Measurements from ENCODE around the gene ATRIP. TPM values are rescaled to one million over a fixed set of nuclear protein-coding genes. Genes with fewer than 3 reads are reported as not detected.
A peak's percentile ranks its signal among the peaks of the same experiment; 100 is the strongest.

ATRIP gene
- total RNA-seq, 1 donor from 2014 or later: 8.3 TPM

- Mint-ChIP-seq H3K36me3 (peaks cover 6% of the 10 kb centered on the region), H3K4me3 (peak overlapping the region; percentile 91)
- H3K4me1 ChIP-seq: peaks cover 36% of the 10 kb centered on the region
These were observed 17.8 kb upstream of the ATRIP start for GRCh38 chr3:48428572-48429316.

GRCh38 chr3:48429317-48429959, 17.1 kb upstream of the ATRIP start:
- Histone ChIP-seq H3K36me3 (no peaks in the 10 kb centered on the region), H3K27ac (peak overlapping the region; percentile 93), H3K9me3 (ENCODE audit: low read depth) (no peaks in the 10 kb centered on the region), H3K9ac (peak overlapping the region; percentile 91), H2AFZ (replicated peaks) (peak overlapping the region; percentile 76), H3F3A (ENCODE audit: low read depth) (peaks cover 45% of the 10 kb centered on the region), H3K4me1 (peaks cover 36% of the 10 kb centered on the region), H4K20me1 (ENCODE audit: low read depth) (peaks cover 42% of the 10 kb centered on the region), H3K4me3 (peak overlapping the region; percentile 97), H3K4me2 (peak overlapping the region; percentile 97), H3K79me2 (ENCODE audit: low read depth) (peaks cover 62% of the 10 kb centered on the region), H3K27me3 (no peaks in the 10 kb centered on the region)
- H3K4me1 Mint-ChIP-seq: peaks cover 53% of the 10 kb centered on the region
- H3K9me3 Mint-ChIP-seq: no peaks in the 10 kb centered on the region
- H3K27ac Mint-ChIP-seq: peak overlapping the region; percentile 87
- H3K27me3 Mint-ChIP-seq (ENCODE audit: insufficient read depth, low read depth): no peaks in the 10 kb centered on the region
- H3K4me3 Mint-ChIP-seq: peak overlapping the region; percentile 91
- TF ChIP-seq EZH2phosphoT487 (IDR thresholded peaks at IDR 0.05) (no peak), CTCF (IDR thresholded peaks at IDR 0.05) (no peak), EZH2 (IDR thresholded peaks at IDR 0.05) (no peak)
- H3K36me3 Mint-ChIP-seq: peaks cover 6% of the 10 kb centered on the region
- DNase-seq (ENCODE audit: low spot score): peak; percentile 92

More at GRCh38 chr3:48428572-48429316, 17.8 kb upstream of the ATRIP start:
- peak overlapping the region; percentile 76 for H2AFZ ChIP-seq (replicated peaks)
- peaks cover 38% of the 10 kb centered on the region for H3F3A ChIP-seq (ENCODE audit: low read depth)
- no peak for TF ChIP-seq CTCF (IDR thresholded peaks at IDR 0.05)
- no peak for TF ChIP-seq EZH2 (IDR thresholded peaks at IDR 0.05)
- TF ChIP-seq EZH2phosphoT487 (IDR thresholded peaks at IDR 0.05): no peak
- H4K20me1 ChIP-seq (ENCODE audit: low read depth): peaks cover 48% of the 10 kb centered on the region
- H3K27ac ChIP-seq: peak overlapping the region; percentile 93
- H3K27ac Mint-ChIP-seq: peak overlapping the region; percentile 74
- H3K79me2 ChIP-seq (ENCODE audit: low read depth): peaks cover 69% of the 10 kb centered on the region
- H3K9me3 Mint-ChIP-seq: no peaks in the 10 kb centered on the region
- no peaks in the 10 kb centered on the region for H3K27me3 Mint-ChIP-seq (ENCODE audit: insufficient read depth, low read depth)
- no peaks in the 10 kb centered on the region for H3K27me3 ChIP-seq
- H3K9me3 ChIP-seq (ENCODE audit: low read depth): no peaks in the 10 kb centered on the region
- peak overlapping the region; percentile 91 for H3K9ac ChIP-seq
- H3K36me3 ChIP-seq: no peaks in the 10 kb centered on the region
- peak overlapping the region; percentile 97 for H3K4me3 ChIP-seq
- H3K4me1 Mint-ChIP-seq: peaks cover 46% of the 10 kb centered on the region
- H3K4me2 ChIP-seq: peak overlapping the region; percentile 97
- DNase-seq (ENCODE audit: low spot score): peak; percentile 71

DNA sequence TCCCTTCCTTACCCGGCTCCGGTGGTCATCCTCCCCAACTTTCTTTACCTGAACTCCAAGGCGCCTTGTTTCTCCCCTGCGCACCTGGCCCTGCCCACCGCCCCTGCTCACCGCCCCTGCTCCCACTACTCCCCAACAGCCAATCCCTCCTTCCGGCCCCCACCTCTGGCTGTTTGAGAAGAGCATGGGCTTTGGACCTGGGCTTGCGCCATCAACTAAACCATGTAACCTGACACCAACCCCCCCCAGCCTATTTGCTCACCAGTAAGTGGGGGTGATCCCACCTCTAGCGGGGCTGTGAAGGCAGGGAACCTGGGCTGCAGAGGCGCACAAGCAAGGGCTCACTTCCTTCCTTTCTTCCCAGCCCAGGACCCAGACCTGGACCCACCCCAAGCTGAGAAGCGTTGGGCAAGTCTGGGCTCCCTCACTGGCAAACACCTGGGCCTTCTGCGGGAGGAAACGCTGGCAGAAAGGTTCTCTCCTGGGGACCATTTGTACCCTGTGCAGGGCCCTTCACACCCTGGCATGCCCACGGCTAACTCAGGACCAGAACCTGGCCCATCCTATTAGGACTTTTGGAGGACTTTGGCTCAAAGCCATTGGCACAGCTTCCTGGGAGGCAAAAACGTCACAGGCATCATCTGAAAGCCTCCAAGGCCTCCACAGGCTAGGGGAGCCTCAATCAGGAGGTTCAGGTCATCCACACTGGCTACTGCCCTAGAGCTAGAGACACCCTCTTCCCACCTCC, 16.4 kb upstream of the ATRIP start, which contains the start of gene PLXNB1:
Gene PLXNB1, minus strand, starts transcription at position 127 of the 748 bp plus-strand sequence. CDS start 5,475 bp downstream, outside the sequence.
- H3K4me2 ChIP-seq: peak within 1 kb of the TSS; percentile 97
- peaks cover 62% of the 10 kb centered on the region for H3K79me2 ChIP-seq (ENCODE audit: low read depth)
- peak within 1 kb of the TSS; percentile 93 for H3K27ac ChIP-seq
- peak; percentile 88 for DNase-seq (ENCODE audit: low spot score)
- H3K36me3 Mint-ChIP-seq: peaks cover 6% of the 10 kb centered on the region
- peaks cover 47% of the 10 kb centered on the region for H3K4me1 Mint-ChIP-seq
- H3K9me3 ChIP-seq (ENCODE audit: low read depth): no peaks in the 10 kb centered on the region
- peak within 1 kb of the TSS; percentile 97 for H3K4me3 ChIP-seq
- H3K4me3 Mint-ChIP-seq: peak within 1 kb of the TSS; percentile 91
- H3K27me3 Mint-ChIP-seq (ENCODE audit: insufficient read depth, low read depth): no peaks in the 10 kb centered on the region
- H3K4me1 ChIP-seq: peaks cover 36% of the 10 kb centered on the region
- H3K9me3 Mint-ChIP-seq: no peaks in the 10 kb centered on the region
- peak within 1 kb of the TSS; percentile 76 for H2AFZ ChIP-seq (replicated peaks)
- peak within 1 kb of the TSS; percentile 87 for H3K27ac Mint-ChIP-seq
- TF ChIP-seq EZH2phosphoT487 (IDR thresholded peaks at IDR 0.05) (no peak), EZH2 (IDR thresholded peaks at IDR 0.05) (no peak), CTCF (IDR thresholded peaks at IDR 0.05) (no peak)
- peaks cover 35% of the 10 kb centered on the region for H4K20me1 ChIP-seq (ENCODE audit: low read depth)
- H3K36me3 ChIP-seq: no peaks in the 10 kb centered on the region
- H3K9ac ChIP-seq: peak within 1 kb of the TSS; percentile 91
- no peaks in the 10 kb centered on the region for H3K27me3 ChIP-seq
- H3F3A ChIP-seq (ENCODE audit: low read depth): peaks cover 45% of the 10 kb centered on the region
